HG03460 (cell line): ENCODE results near the gene IL22RA1.

Source experiments
- ATAC-seq: cut with Tn5 transposase; IDR thresholded peaks from one replicate; pipeline ENCODE4 v1.9.1; 2021; ENCODE audit not compliant: unreplicated experiment

IL22RA1 gene

GRCh38 chr1:24077278-24077978, 65.5 kb downstream of the IL22RA1 start:
- no peak for ATAC-seq

- no peak for ATAC-seq
Measured at GRCh38 chr1:24075946-24076345, 67.0 kb downstream of the IL22RA1 start.

- ATAC-seq, result no peak
Measured at GRCh38 chr1:24075590-24075854, 67.4 kb downstream of the IL22RA1 start.

- no peak for ATAC-seq
Measured at GRCh38 chr1:24074817-24075589, 67.9 kb downstream of the IL22RA1 start.

- ATAC-seq, result no peak
Measured at GRCh38 chr1:24074196-24074595, 68.7 kb downstream of the IL22RA1 start.

- no peak for ATAC-seq
Measured at GRCh38 chr1:24071941-24072340, 71.0 kb downstream of the IL22RA1 start.

- no peak for ATAC-seq
Measured at GRCh38 chr1:24070821-24071393, 72.0 kb downstream of the IL22RA1 start.

GRCh38 chr1:24069817-24070216, 73.1 kb downstream of the IL22RA1 start:
- no peak for ATAC-seq
